GM12878 (cell line): ENCODE data around the gene SCARB2. TPM values are rescaled to one million over a fixed set of nuclear protein-coding genes. Genes with fewer than 3 reads are reported as not detected.

ENCODE experiments used
- ATAC-seq: fragments of 200-7000 bp; cut with Tn5 transposase; 3 replicates; pipeline ENCODE4 v1.9.1; 2020; ENCODE audit warnings: mild to moderate bottlenecking, moderate library complexity
- BruUV-seq: library from RNA; stranded (reverse); fragments of 400-500 nt; replicated peaks from 2 replicates; lab custom pipeline; 2021; lab: Mats Ljungman, UMichigan
- CTCF ChIA-PET: fragments of 300-600 bp; sonication (Branson Sonifier 250); formaldehyde crosslinking; extraction: SDS; loops from one replicate; lab custom pipeline; 2021; ENCODE audit warnings: inconsistent platforms; lab: Yijun Ruan, JAX
- POLR2A ChIA-PET: fragments of 350-600 bp; formaldehyde crosslinking; extraction: SDS; loops from one replicate; lab custom pipeline; 2021; ENCODE audit warnings: inconsistent platforms; lab: Charles Lee
- RAD21 ChIA-PET: fragments of 300-600 bp; sonication (Branson Sonifier 250); formaldehyde crosslinking; loops from one replicate; lab custom pipeline; 2023; ENCODE audit warnings: antibody characterized with exemption; ENCODE audit not compliant: unreplicated experiment; lab: Charles Lee
- SMC1A ChIA-PET: fragments of 300-600 bp; sonication (Branson Sonifier 250); formaldehyde crosslinking; loops from one replicate; lab custom pipeline; 2023; ENCODE audit not compliant: unreplicated experiment, uncharacterized antibody; lab: Charles Lee
- DNase-seq: peaks from one replicate; pipeline ENCODE4 v3.0.0-alpha.2; 2011; ENCODE audit warnings: low read depth, low spot score
- FAIRE-seq: peaks from 3 replicates; lab custom pipeline; 2011; peaks lifted over from hg19 to GRCh38; lab: Jason Lieb, UNC
- H2AFZ ChIP-seq: 2 replicates; pipeline ENCODE4 v1.6.0; 2011; ENCODE audit warnings: low read depth, low read length, control low read depth; ENCODE audit not compliant: control insufficient read depth
- H3K27ac ChIP-seq: 2 replicates; pipeline ENCODE4 v1.5.1; 2011; ENCODE audit warnings: control low read depth; ENCODE audit not compliant: control insufficient read depth, insufficient read depth
- H3K27me3 ChIP-seq, 2 experiments: replicated peaks in 1 of 2; 2 replicates each; pipeline versions ENCODE4 v1.6.0 to v1.6.1; 2011; ENCODE audit warnings: low read length in 1 of 2; ENCODE audit not compliant: control insufficient read depth in 2 of 2, insufficient read depth in 2 of 2
- H3K36me3 ChIP-seq, 2 experiments: 2 replicates each; pipeline ENCODE4 v1.5.1; 2011; ENCODE audit warnings: low read length in 1 of 2; ENCODE audit not compliant: control insufficient read depth in 2 of 2, insufficient read depth in 2 of 2
- H3K4me1 ChIP-seq: 2 replicates; pipeline ENCODE4 v1.6.1; 2011; ENCODE audit warnings: mild to moderate bottlenecking, low read length, moderate library complexity, mixed read lengths; ENCODE audit not compliant: control insufficient read depth, insufficient read depth
- H3K4me2 ChIP-seq: 2 replicates; pipeline ENCODE4 v1.6.0; 2011; ENCODE audit warnings: control low read depth; ENCODE audit not compliant: control insufficient read depth, insufficient read depth
- H3K4me3 ChIP-seq: fragments of 200-600 bp; sonication (generic); 2 replicates; pipeline ENCODE4 v1.5.1; 2016
- H3K79me2 ChIP-seq: 2 replicates; pipeline ENCODE4 v1.6.0; 2011; ENCODE audit warnings: low read length; ENCODE audit not compliant: control insufficient read depth, insufficient read depth
- H3K9ac ChIP-seq: 2 replicates; pipeline ENCODE4 v1.8.0; 2011; ENCODE audit warnings: low read length, control low read depth, mixed read lengths; ENCODE audit not compliant: control insufficient read depth, insufficient read depth
- H3K9me3 ChIP-seq: replicated peaks from 3 replicates; pipeline ENCODE4 v1.5.1; 2011; ENCODE audit warnings: mild to moderate bottlenecking, low read length; ENCODE audit not compliant: control insufficient read depth, insufficient read depth
- H4K20me1 ChIP-seq: 2 replicates; pipeline ENCODE4 v1.6.0; 2011; ENCODE audit not compliant: control insufficient read depth, insufficient read depth
- ASH2L ChIP-seq: fragments of 300-600, 200-600 bp; sonication (generic); IDR thresholded peaks from 2 replicates; pipeline ENCODE4 v1.6.1; 2017; ENCODE audit warnings: low read depth, mild to moderate bottlenecking, borderline replicate concordance
- BACH1 ChIP-seq: fragments of 450-650 bp; IDR thresholded peaks from 2 replicates; pipeline ENCODE4 v1.6.1; 2017; ENCODE audit warnings: mild to moderate bottlenecking, borderline replicate concordance
- BRCA1 ChIP-seq: IDR thresholded peaks from 2 replicates; pipeline ENCODE4 v1.6.1; 2011; ENCODE audit warnings: low read depth, low read length, improper control_type of control experiment
- CHD2 ChIP-seq: IDR thresholded peaks from 2 replicates; pipeline ENCODE4 v1.6.1; 2011; ENCODE audit warnings: low read depth, low read length, improper control_type of control experiment, borderline replicate concordance
- CHD4 ChIP-seq: fragments of 200-600 bp; sonication (generic); IDR thresholded peaks from 2 replicates; pipeline ENCODE4 v1.6.1; 2016; ENCODE audit warnings: mild to moderate bottlenecking
- CTCF ChIP-seq, 3 experiments: IDR thresholded peaks in 2 of 3; conservative IDR thresholded peaks in 1 of 3; 2 replicates each; pipeline ENCODE4 v1.5.1; 2011; ENCODE audit warnings: low read depth in 3 of 3, low read length in 3 of 3, mild to moderate bottlenecking in 3 of 3, control low read depth in 2 of 3, moderate library complexity in 2 of 3, inconsistent platforms in 1 of 3, mixed read lengths in 1 of 3; ENCODE audit not compliant: control insufficient read depth in 2 of 3, insufficient read depth in 1 of 3; ENCODE audit errors: extremely low read depth in 1 of 3
- HCFC1 ChIP-seq: fragments of 150-350 bp; IDR thresholded peaks from 2 replicates; pipeline ENCODE4 v1.6.1; 2014; ENCODE audit warnings: low read length
- HDAC2 ChIP-seq: fragments of 200-600 bp; sonication (generic); IDR thresholded peaks from 2 replicates; pipeline ENCODE4 v1.6.1; 2017
- JUND ChIP-seq: IDR thresholded peaks from 2 replicates; pipeline ENCODE4 v1.6.1; 2012; ENCODE audit warnings: low read depth, mild to moderate bottlenecking, low read length, improper control_type of control experiment, moderate library complexity
- NR2F1 ChIP-seq: fragments of 450-650 bp; conservative IDR thresholded peaks from 2 replicates; pipeline ENCODE4 v1.6.1; 2017; ENCODE audit warnings: mild to moderate bottlenecking
- PBX3 ChIP-seq: IDR thresholded peaks from 2 replicates; pipeline ENCODE4 v1.6.1; 2011; ENCODE audit warnings: mild to moderate bottlenecking, low read depth, low read length, moderate library complexity; ENCODE audit not compliant: insufficient replicate concordance
- SMAD5 ChIP-seq: IDR thresholded peaks from 2 replicates; pipeline ENCODE4 v1.6.1; 2016; ENCODE audit warnings: antibody characterized with exemption, low read depth
- SMARCA5 ChIP-seq: fragments of 450-650 bp; IDR thresholded peaks from 2 replicates; pipeline ENCODE4 v1.6.1; 2017; ENCODE audit warnings: mild to moderate bottlenecking
- TCF12 ChIP-seq: IDR thresholded peaks from 2 replicates; pipeline ENCODE4 v1.6.1; 2011; ENCODE audit warnings: low read depth, mild to moderate bottlenecking, low read length
- ZNF207 ChIP-seq: fragments of 450-650 bp; IDR thresholded peaks from 2 replicates; pipeline ENCODE4 v1.6.1; 2014; ENCODE audit warnings: antibody characterized with exemption, mild to moderate bottlenecking, borderline replicate concordance
- ZNF217 ChIP-seq: fragments of 450-650 bp; IDR thresholded peaks from 2 replicates; pipeline ENCODE4 v1.6.1; 2017; ENCODE audit warnings: antibody characterized with exemption, mild to moderate bottlenecking
- WGBS: methylation state at CpG from one replicate; pipeline ENCODE4 v1.1.6; 2016; ENCODE audit warnings: low lambda C conversion rate; ENCODE audit not compliant: insufficient replicate concordance, insufficient coverage; ENCODE audit errors: missing lambda C conversion rate; 5-methylcytosine and 5-hydroxymethylcytosine counted together
- in situ Hi-C: fragments of 300-500 bp; cut with MboI; formaldehyde crosslinking; loops from 9 replicates; pipeline ENCODE4 v1.14.3; 2018; ENCODE audit warnings: mixed read lengths
- intact Hi-C: fragments of 100-400 bp; cut with micrococcal nuclease; formaldehyde crosslinking; loops from one replicate; pipeline ENCODE4 v1.14.2; 2022; ENCODE audit not compliant: unreplicated experiment
- polyA plus RNA-seq, 11 experiments: library from polyadenylated mRNA; depleted of rRNA in 4 of 11; unstranded in 6 of 11; stranded (reverse) in 5 of 11; fragments of >200 nt; fragmentation: Nextera tagmentation in 4 of 11; fragmentation: Illumina TruSeq in 1 of 11; extraction: Ambion mirVana in 4 of 11; extraction: Trizol in 1 of 11; gene quantifications; 1 replicate in 1 of 11; 2 replicates in 10 of 11; pipeline versions ENCODE4 v1.2.1 to v1.2.3, GENCODE V29; 2011 to 2016; ENCODE audit warnings: inconsistent platforms in 2 of 11, missing spikeins in 2 of 11, low read depth in 1 of 11
- total RNA-seq, 4 experiments: library from RNA; depleted of rRNA in 3 of 4; stranded (reverse); fragments of >200 nt in 3 of 4; fragmentation: Illumina TruSeq in 1 of 4; extraction: Trizol in 1 of 4; gene quantifications; 2 replicates each; pipeline versions ENCODE4 v1.2.1 to v1.2.3, GENCODE V29; 2013 to 2021
- TF ChIP-seq, protein P1 (sequence below): IDR thresholded peaks from 2 replicates; pipeline ENCODE4 v1.6.1; 2012; ENCODE audit warnings: low read length, inconsistent platforms

Gene SCARB2
- total and polyA plus RNA-seq, 10 of the 15 experiments (the other 5 are each of a cell fraction or from before 2014, with no cell fraction given), result 2.1 to 11.7 (median 9.5) TPM

- no peak for FAIRE-seq
- H3K4me1 ChIP-seq, result no peaks in the 10 kb centered on the region
- H3K4me3 ChIP-seq, result no peak overlapping the region
- SMC1A ChIA-PET, result interaction anchor here (1.3 kb wide), 1 partner anchor 74 kb away, joined by 3 read pairs; no protein-coding TSS in a partner anchor
- RAD21 ChIA-PET, result no interaction called here
- no peak overlapping the region for H3K27ac ChIP-seq
- CTCF ChIA-PET, result interaction anchor here (1.0 to 1.8 kb wide), 2 partner anchors 12 to 25 kb away, joined by 3 to 5 read pairs; no protein-coding TSS in a partner anchor
- 23% methylated on average over 3 of the region's 6 CpGs for WGBS
- H3K27me3 ChIP-seq, result peaks cover 2 to 5% of the 10 kb centered on the region in 2 experiments
- POLR2A ChIA-PET, result no interaction called here
- no peak for TF ChIP-seq PBX3
- TF ChIP-seq ASH2L, result no peak
- no peak for TF ChIP-seq CTCF (IDR thresholded peaks at IDR 0.05 in 2 of 3, conservative IDR thresholded peaks at IDR 0.05 in 1 of 3; ENCODE audit: control insufficient read depth in 2 of 3, extremely low read depth in 1 of 3, insufficient read depth in 1 of 3, low read depth in 3 of 3, low read length in 3 of 3)
- TF ChIP-seq JUND, result no peak
- no peak for TF ChIP-seq HCFC1
- TF ChIP-seq SMAD5, result no peak
- TF ChIP-seq CHD2, result no peak
- no peak for TF ChIP-seq ZNF217
- TF ChIP-seq BACH1, result no peak
- no peak for TF ChIP-seq TCF12
- TF ChIP-seq, protein P1, sequence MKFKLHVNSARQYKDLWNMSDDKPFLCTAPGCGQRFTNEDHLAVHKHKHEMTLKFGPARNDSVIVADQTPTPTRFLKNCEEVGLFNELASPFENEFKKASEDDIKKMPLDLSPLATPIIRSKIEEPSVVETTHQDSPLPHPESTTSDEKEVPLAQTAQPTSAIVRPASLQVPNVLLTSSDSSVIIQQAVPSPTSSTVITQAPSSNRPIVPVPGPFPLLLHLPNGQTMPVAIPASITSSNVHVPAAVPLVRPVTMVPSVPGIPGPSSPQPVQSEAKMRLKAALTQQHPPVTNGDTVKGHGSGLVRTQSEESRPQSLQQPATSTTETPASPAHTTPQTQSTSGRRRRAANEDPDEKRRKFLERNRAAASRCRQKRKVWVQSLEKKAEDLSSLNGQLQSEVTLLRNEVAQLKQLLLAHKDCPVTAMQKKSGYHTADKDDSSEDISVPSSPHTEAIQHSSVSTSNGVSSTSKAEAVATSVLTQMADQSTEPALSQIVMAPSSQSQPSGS, result no peak
- TF ChIP-seq CHD4, result no peak
- no peak for TF ChIP-seq NR2F1
- TF ChIP-seq ZNF207, result no peak
- no peak for TF ChIP-seq SMARCA5
- TF ChIP-seq HDAC2, result no peak
- no peak for TF ChIP-seq BRCA1
- TF ChIP-seq, all 136 proteins: peak for 0
- no peak overlapping the region for H3K9ac ChIP-seq
- H3K36me3 ChIP-seq, result no peaks in the 10 kb centered on the region
- H4K20me1 ChIP-seq, result no peaks in the 10 kb centered on the region
- intact Hi-C loops (no loop called here), in situ Hi-C loops (no loop called here)
- no peak overlapping the region for H3K4me2 ChIP-seq
- H2AFZ ChIP-seq, result no peak overlapping the region
- no peak for DNase-seq
- no peaks in the 10 kb centered on the region; the same call in 2 of the 3 replicates for H3K9me3 ChIP-seq
- no peaks in the 10 kb centered on the region for H3K79me2 ChIP-seq
- BruUV-seq, result no TSS peak
- ATAC-seq, result no peak
Measured at GRCh38 chr4:76253511-76253910, 39.9 kb upstream of the SCARB2 start.
